Measurements from ENCODE around the gene TUSC2. TPM values are rescaled to one million over a fixed set of nuclear protein-coding genes. Genes with fewer than 3 reads are reported as not detected.

Gene TUSC2
- total RNA-seq, 1 experiment from 2014 or later: 35.3 TPM

GRCh38 chr3:50299638-50299928 lies 28.4 kb downstream of the TUSC2 start:
- intact Hi-C loops (cut with micrococcal nuclease; ENCODE audit: unreplicated experiment) (no loop called here), in situ Hi-C loops (cut with HindIII; ENCODE audit: low pct_unique_long_range_greater_than_20kb, low sequenced_read_pairs) (no loop called here)
- no peak for ATAC-seq

GRCh38 chr3:50298836-50299637 lies 29.0 kb downstream of the TUSC2 start, which contains the start of the genes HYAL3 and NAA80:
HYAL3 (minus strand) TSS chr3:50299405; CDS start chr3:50295602, 3,803 bp downstream.
NAA80 (minus strand) TSS chr3:50299405; CDS start chr3:50297463, 1,942 bp downstream.
- no peaks in the 10 kb centered on the region for H3K36me3 ChIP-seq (ENCODE audit: control insufficient read depth, insufficient read depth, low read length)
- peak within 1 kb of the TSS; percentile 65 to 77 for H3K4me3 ChIP-seq (ENCODE audit: low read depth in 2 of 2, low read length in 2 of 2)
- intact Hi-C loops (cut with micrococcal nuclease; ENCODE audit: unreplicated experiment): no loop called here
- no peaks in the 10 kb centered on the region for H3K27me3 ChIP-seq (ENCODE audit: control insufficient read depth, insufficient read depth, low read length)
- peak; percentile 93 for ATAC-seq
- BruUV-seq (replicated peaks): no TSS peak
- TF ChIP-seq REST (IDR thresholded peaks at IDR 0.05; ENCODE audit: insufficient read depth in 1 of 2, low read depth in 2 of 2, low read length in 1 of 2) (0 out of 4 replicates have a peak, but pooled peaks of 1 of the 2 experiments have one; percentile 16), POLR2AphosphoS5 (IDR thresholded peaks at IDR 0.05; ENCODE audit: low read depth, low read length) (no peak)
- H3K27ac ChIP-seq (ENCODE audit: low read length): peak within 1 kb of the TSS; percentile 79
- no peaks in the 10 kb centered on the region for H3K9me3 ChIP-seq (ENCODE audit: control insufficient read depth, insufficient read depth, low read depth, low read length)
- DNase-seq (ENCODE audit: low read depth, low spot score): peak; percentile 92
- ChIA-PET CTCF (interaction anchor here (0.6 to 0.7 kb wide), 3 partner anchors 26 to 1203 kb away, joined by 4 to 6 read pairs (median 4); no protein-coding TSS in a partner anchor), POLR2A (interaction anchor here (0.6 to 0.7 kb wide), 3 partner anchors 16 to 369 kb away, joined by 3 to 10 read pairs (median 6); no protein-coding TSS in a partner anchor)
- in situ Hi-C loops (cut with HindIII; ENCODE audit: low pct_unique_long_range_greater_than_20kb, low sequenced_read_pairs): no loop called here
- peaks cover 4% of the 10 kb centered on the region for H3K4me1 ChIP-seq (ENCODE audit: control insufficient read depth, insufficient read depth, low read length)

More at GRCh38 chr3:50299638-50299928, 28.4 kb downstream of the TUSC2 start:
- Histone ChIP-seq H3K4me1 (ENCODE audit: control insufficient read depth, insufficient read depth, low read length) (peaks cover 4% of the 10 kb centered on the region), H3K9me3 (ENCODE audit: control insufficient read depth, insufficient read depth, low read depth, low read length) (no peaks in the 10 kb centered on the region), H3K27me3 (ENCODE audit: control insufficient read depth, insufficient read depth, low read length) (no peaks in the 10 kb centered on the region), H3K36me3 (ENCODE audit: control insufficient read depth, insufficient read depth, low read length) (no peaks in the 10 kb centered on the region), H3K4me3 (ENCODE audit: low read depth in 2 of 2, low read length in 2 of 2) (peak overlapping the region; percentile 63 to 65), H3K27ac (ENCODE audit: low read length) (peak overlapping the region; percentile 79)
- no peak for DNase-seq (ENCODE audit: low read depth, low spot score)
- CTCF ChIA-PET: interaction anchor here (0.6 to 0.7 kb wide), 3 partner anchors 25 to 1203 kb away, joined by 4 to 6 read pairs (median 4); no protein-coding TSS in a partner anchor
- no peak for TF ChIP-seq TCF7L2 (IDR thresholded peaks at IDR 0.05; ENCODE audit: low read depth, low read length)
- TF ChIP-seq POLR2AphosphoS5 (IDR thresholded peaks at IDR 0.05; ENCODE audit: low read depth, low read length): no peak
- no peak for TF ChIP-seq REST (IDR thresholded peaks at IDR 0.05; ENCODE audit: insufficient read depth in 1 of 2, low read depth in 2 of 2, low read length in 1 of 2)
- TF ChIP-seq CTCF (IDR thresholded peaks at IDR 0.05): no peak
- no peak for TF ChIP-seq SIN3A (IDR thresholded peaks at IDR 0.05; ENCODE audit: borderline replicate concordance, insufficient read depth, low read depth, low read length)
- POLR2A ChIA-PET: interaction anchor here (0.6 to 0.7 kb wide), 3 partner anchors 15 to 370 kb away, joined by 3 to 10 read pairs (median 6); no protein-coding TSS in a partner anchor
- BruUV-seq (replicated peaks): no TSS peak

All from Panc1 (cell line).